Measurements from ENCODE around the gene ARHGAP20.

The ARHGAP20 gene

GRCh38 chr11:110529043-110529442, 183.2 kb downstream of the ARHGAP20 start:
- DNase-seq (ENCODE audit: low read depth), result no peak

- peak; percentile 26 for DNase-seq (ENCODE audit: low read depth)
Observed at GRCh38 chr11:110527146-110527545, 185.1 kb downstream of the ARHGAP20 start.

Data from fibroblast of gingiva (primary cell).